Breast epithelium (tissue), 4 donors: ENCODE results near the gene HIF1A. TPM values are rescaled to one million over a fixed set of nuclear protein-coding genes. Genes with fewer than 3 reads are reported as not detected.

Source experiments
- DNase-seq, 2 donors: peaks; one replicate each; pipeline ENCODE4 v3.0.0-alpha.2; 2019; ENCODE audit warnings: low spot score in 2 of 2
- H3K27ac ChIP-seq, 2 donors: fragments of 200-600 bp; sonication (generic) in 1 of 2; one replicate each; pipeline ENCODE4 v1.5.1; 2016 to 2019; ENCODE audit warnings: mild to moderate bottlenecking in 1 of 2
- H3K27me3 ChIP-seq, 2 donors: fragments of 200-600 bp; sonication (generic) in 1 of 2; one replicate each; pipeline versions ENCODE4 v1.5.1 to v1.6.0; 2017 to 2019; ENCODE audit warnings: control low read depth in 1 of 2, mild to moderate bottlenecking in 1 of 2
- H3K36me3 ChIP-seq: fragments of 200-600 bp; one replicate; pipeline ENCODE4 v1.5.1; 2019
- H3K4me1 ChIP-seq, 2 donors: fragments of 200-600 bp; sonication (generic); one replicate each; pipeline ENCODE4 v1.5.1; 2016 to 2019; ENCODE audit warnings: control low read depth in 1 of 2
- H3K4me3 ChIP-seq, 3 donors: fragments of 200-600 bp; sonication (generic); 1 replicate in 2 of 3; 2 replicates in 1 of 3; pipeline ENCODE4 v1.5.1; 2016 to 2019; ENCODE audit warnings: mild to moderate bottlenecking in 3 of 3, moderate library complexity in 2 of 3
- H3K9me3 ChIP-seq, 2 donors: fragments of 200-600 bp; sonication (generic) in 1 of 2; one replicate each; pipeline ENCODE4 v1.5.1; 2016 to 2019; ENCODE audit warnings: control low read depth in 1 of 2
- CTCF ChIP-seq, 3 donors: fragments of 450-650 bp; IDR thresholded peaks; one replicate each; pipeline ENCODE4 v1.5.1; 2016 to 2017; ENCODE audit warnings: antibody characterized with exemption in 3 of 3, mild to moderate bottlenecking in 3 of 3, moderate library complexity in 3 of 3
- POLR2A ChIP-seq: fragments of 450-650 bp; IDR thresholded peaks from one replicate; pipeline ENCODE4 v1.6.1; 2016; ENCODE audit warnings: antibody characterized with exemption, mild to moderate bottlenecking, moderate library complexity
- POLR2AphosphoS5 ChIP-seq, 3 donors: sonication (generic); formaldehyde crosslinking; IDR thresholded peaks; one replicate each; pipeline ENCODE4 v1.6.1; 2017; ENCODE audit warnings: antibody characterized with exemption in 3 of 3
- intact Hi-C: fragments of 100-400 bp; cut with DNase I; formaldehyde crosslinking; loops from one replicate; pipeline ENCODE4 v1.15.1; 2023; ENCODE audit warnings: low total_unique reads
- total RNA-seq, 3 donors: library from RNA; depleted of rRNA; stranded (reverse); fragments of >200 nt; gene quantifications; one replicate each; pipeline ENCODE4 v1.1.0, GENCODE V29; 2016

Gene HIF1A
- total RNA-seq, 3 donors from 2014 or later = 64.8 to 104 (median 92.3) TPM

DNA sequence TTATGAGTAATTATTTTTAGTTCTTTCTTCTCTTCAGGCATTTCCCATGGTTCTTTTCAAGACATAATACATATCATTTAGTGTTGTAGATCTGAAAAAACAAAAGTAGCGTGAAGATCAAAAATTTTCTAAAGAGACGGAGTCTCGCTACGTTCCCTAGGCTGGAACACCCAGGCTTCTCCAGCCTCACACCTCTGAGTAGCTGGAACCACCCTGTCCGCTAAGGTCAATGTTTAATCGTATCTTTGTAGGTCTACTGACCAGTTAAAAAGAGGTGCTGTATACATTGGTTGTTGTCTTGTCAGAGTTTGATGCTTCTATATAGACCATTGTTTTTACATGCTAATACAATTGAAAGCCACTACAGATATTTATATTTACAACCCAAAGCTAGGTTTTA, 1.3 kb upstream of the HIF1A start:
- H3K36me3 ChIP-seq = no peaks in the 10 kb centered on the region
- intact Hi-C loops = no loop called here
- no peak for TF ChIP-seq CTCF (IDR thresholded peaks at IDR 0.05)
- H3K4me3 ChIP-seq = no peak overlapping the region
- H3K4me1 ChIP-seq = peaks cover 0 to 10% of the 10 kb centered on the region in 2 donors
- no peak for DNase-seq
- no peaks in the 10 kb centered on the region for H3K27me3 ChIP-seq
- no peaks in the 10 kb centered on the region for H3K9me3 ChIP-seq
- H3K27ac ChIP-seq = no peak overlapping the region

- Histone ChIP-seq H3K27ac (peak overlapping the region; percentile 97 to 98), H3K4me3 (peak overlapping the region; percentile 92 to 98 (median 96)), H3K4me1 (peaks cover 0 to 17% of the 10 kb centered on the region in 2 donors), H3K36me3 (no peaks in the 10 kb centered on the region), H3K27me3 (no peaks in the 10 kb centered on the region), H3K9me3 (no peaks in the 10 kb centered on the region)
- peak; percentile 27 to 58 for DNase-seq
- no peak for TF ChIP-seq POLR2A
- TF ChIP-seq POLR2AphosphoS5 (IDR thresholded peaks at IDR 0.05) = peak in 2 of 3 donors; percentile 36 to 47
- intact Hi-C loops = no loop called here
Measured at GRCh38 chr14:61695695-61696527, 598 bp downstream of the HIF1A start.

GRCh38 chr14:61696753-61697318, 1.5 kb downstream of the HIF1A start:
- peak overlapping the region; percentile 92 to 98 (median 96) for H3K4me3 ChIP-seq
- no peaks in the 10 kb centered on the region for H3K9me3 ChIP-seq
- H3K36me3 ChIP-seq = no peaks in the 10 kb centered on the region
- H3K27me3 ChIP-seq = no peaks in the 10 kb centered on the region
- H3K4me1 ChIP-seq = peaks cover 0 to 17% of the 10 kb centered on the region in 2 donors
- no peak for TF ChIP-seq POLR2AphosphoS5 (IDR thresholded peaks at IDR 0.05)
- TF ChIP-seq POLR2A = no peak
- TF ChIP-seq CTCF (IDR thresholded peaks at IDR 0.05) = no peak
- intact Hi-C loops = no loop called here
- DNase-seq = no peak
- H3K27ac ChIP-seq = peak overlapping the region; percentile 1 to 97

GRCh38 chr14:61698206-61698980, 3.1 kb downstream of the HIF1A start:
- no peaks in the 10 kb centered on the region for H3K9me3 ChIP-seq
- DNase-seq = no peak
- peaks cover 0 to 17% of the 10 kb centered on the region in 2 donors for H3K4me1 ChIP-seq
- H3K36me3 ChIP-seq = no peaks in the 10 kb centered on the region
- intact Hi-C loops = no loop called here
- TF ChIP-seq CTCF (IDR thresholded peaks at IDR 0.05) (no peak), POLR2AphosphoS5 (IDR thresholded peaks at IDR 0.05) (no peak)
- no peak overlapping the region for H3K27ac ChIP-seq
- peak overlapping the region in 1 of 3 donors; percentile 92 for H3K4me3 ChIP-seq
- H3K27me3 ChIP-seq = no peaks in the 10 kb centered on the region

GRCh38 chr14:61699027-61699426, 3.7 kb downstream of the HIF1A start:
- Histone ChIP-seq H3K27ac (no peak overlapping the region), H3K4me1 (peaks cover 0 to 17% of the 10 kb centered on the region in 2 donors), H3K36me3 (no peaks in the 10 kb centered on the region), H3K27me3 (no peaks in the 10 kb centered on the region), H3K4me3 (peak overlapping the region in 1 of 3 donors; percentile 92), H3K9me3 (no peaks in the 10 kb centered on the region)
- intact Hi-C loops = no loop called here
- TF ChIP-seq POLR2AphosphoS5 (IDR thresholded peaks at IDR 0.05) = no peak
- no peak for TF ChIP-seq POLR2A
- TF ChIP-seq CTCF (IDR thresholded peaks at IDR 0.05) = no peak
- no peak for DNase-seq
